K562 (cell line): ENCODE results near the gene ZNF831. TPM values are rescaled to one million over a fixed set of nuclear protein-coding genes. Genes with fewer than 3 reads are reported as not detected.

Experiments used
- ATAC-seq: fragments of 200-7000 bp; cut with Tn5 transposase; 3 replicates; pipeline ENCODE4 v1.9.1; 2020; ENCODE audit warnings: moderate library complexity
- BruUV-seq: library from RNA; stranded (reverse); fragments of 400-500 nt; replicated peaks from 2 replicates; lab custom pipeline; 2021; lab: Mats Ljungman, UMichigan
- CTCF ChIA-PET: fragments of 300-600 bp; formaldehyde crosslinking; extraction: SDS; loops from one replicate; lab custom pipeline; 2021; ENCODE audit warnings: low intra/inter-chr PET ratio; lab: Yijun Ruan, JAX
- POLR2A ChIA-PET: fragments of 300-600, 350-650 bp; sonication (Branson Sonifier 250); formaldehyde crosslinking; extraction: SDS; loops from one replicate; lab custom pipeline; 2021; ENCODE audit warnings: antibody characterized with exemption, inconsistent platforms; lab: Yijun Ruan, JAX
- DNase-seq, 4 experiments: peaks; one replicate each; pipeline versions ENCODE4 v3.0.0 to v3.0.0-alpha.2; 2011 to 2018; ENCODE audit warnings: low spot score in 3 of 4, mixed read lengths in 3 of 4; ENCODE audit errors: extremely low read depth in 1 of 4
- FAIRE-seq: peaks from 2 replicates; lab custom pipeline; 2011; peaks lifted over from hg19 to GRCh38; lab: Jason Lieb, UNC
- H2AFZ ChIP-seq: 2 replicates; pipeline ENCODE4 v1.6.0; 2011; ENCODE audit warnings: low read depth, low read length, control low read depth, inconsistent platforms
- H3K27ac ChIP-seq: fragments of 200-600 bp; 3 replicates; pipeline ENCODE4 v1.8.0; 2011; ENCODE audit warnings: low read depth, mild to moderate bottlenecking, control low read depth, inconsistent platforms, low read length, moderate library complexity, mixed read lengths; ENCODE audit errors: extremely low read depth
- H3K27me3 ChIP-seq, 2 experiments: fragments of 300-600 bp in 1 of 2; 2 replicates in 1 of 2; 3 replicates in 1 of 2; pipeline versions ENCODE4 v1.6.0 to v1.8.0; 2011; ENCODE audit warnings: inconsistent platforms in 2 of 2, low read length in 2 of 2, mild to moderate bottlenecking in 1 of 2, mixed read lengths in 1 of 2, moderate library complexity in 1 of 2; ENCODE audit not compliant: control insufficient read depth in 2 of 2, insufficient read depth in 2 of 2
- H3K36me3 ChIP-seq: fragments of 300-600 bp; 3 replicates; pipeline ENCODE4 v1.8.0; 2011; ENCODE audit warnings: mild to moderate bottlenecking, low read length, inconsistent platforms; ENCODE audit not compliant: control insufficient read depth, insufficient read depth
- H3K4me1 ChIP-seq, 2 experiments: fragments of 200-600 bp in 1 of 2; replicated peaks in 1 of 2; 2 replicates in 1 of 2; 3 replicates in 1 of 2; pipeline versions ENCODE4 v1.5.1 to v1.8.0; 2011; ENCODE audit warnings: inconsistent platforms in 2 of 2, low read length in 2 of 2, mild to moderate bottlenecking in 1 of 2, mixed read lengths in 1 of 2, moderate library complexity in 1 of 2; ENCODE audit not compliant: control insufficient read depth in 2 of 2, insufficient read depth in 2 of 2
- H3K4me2 ChIP-seq: 2 replicates; pipeline ENCODE4 v1.6.1; 2011; ENCODE audit warnings: low read length, control low read depth, inconsistent platforms, mixed read lengths; ENCODE audit not compliant: insufficient read depth
- H3K4me3 ChIP-seq: fragments of 200-600 bp; sonication (generic), shearing (Covaris generic); 2 replicates; pipeline ENCODE4 v1.5.1; 2016; ENCODE audit warnings: control low read depth, inconsistent platforms
- H3K79me2 ChIP-seq: fragments of 200-600 bp; 3 replicates; pipeline ENCODE4 v1.8.0; 2011; ENCODE audit warnings: low read length, inconsistent platforms; ENCODE audit not compliant: control insufficient read depth, insufficient read depth
- H3K9ac ChIP-seq, 2 experiments: 2 replicates each; pipeline versions ENCODE4 v1.6.0 to v1.6.1; 2011; ENCODE audit warnings: low read depth in 2 of 2, low read length in 2 of 2, control low read depth in 1 of 2, inconsistent platforms in 1 of 2, mild to moderate bottlenecking in 1 of 2, mixed read lengths in 1 of 2; ENCODE audit not compliant: insufficient read depth in 1 of 2
- H3K9me1 ChIP-seq: one replicate; pipeline ENCODE4 v1.6.0; 2011; ENCODE audit warnings: inconsistent platforms, mild to moderate bottlenecking, low read length, moderate library complexity; ENCODE audit not compliant: control insufficient read depth, insufficient read depth
- H3K9me3 ChIP-seq: replicated peaks from 2 replicates; pipeline ENCODE4 v1.5.1; 2011; ENCODE audit warnings: low read depth, low read length, inconsistent platforms; ENCODE audit not compliant: control insufficient read depth, insufficient read depth
- H4K20me1 ChIP-seq: replicated peaks from 2 replicates; pipeline ENCODE4 v1.6.1; 2011; ENCODE audit warnings: low read length, inconsistent platforms, mixed read lengths; ENCODE audit not compliant: control insufficient read depth, insufficient read depth
- CHD1 ChIP-seq: fragments of 200-600 bp; sonication (generic); IDR thresholded peaks from one replicate; pipeline ENCODE4 v1.6.1; 2012; ENCODE audit warnings: mild to moderate bottlenecking, moderate library complexity, low read length, inconsistent platforms
- FUS ChIP-seq: fragments of 200-400 bp; formaldehyde crosslinking; optimal IDR thresholded peaks from 2 replicates; pipeline ENCODE3; 2017; ENCODE audit warnings: low read depth, low read length
- RERE ChIP-seq: sonication (generic); formaldehyde crosslinking; IDR thresholded peaks from 2 replicates; pipeline ENCODE4 v1.8.0; 2023; ENCODE audit warnings: missing genetic modification reagents, mild to moderate bottlenecking, borderline replicate concordance
- SUPT5H ChIP-seq: fragments of 450-650 bp; IDR thresholded peaks from 2 replicates; pipeline ENCODE4 v1.6.1; 2016
- TFE3 ChIP-seq: fragments of 450-650 bp; formaldehyde crosslinking; IDR thresholded peaks from 2 replicates; pipeline ENCODE4 v1.4.0; 2020; ENCODE audit warnings: mild to moderate bottlenecking, mixed read lengths
- WGBS: fragments of 100-300 bp; shearing (Covaris generic); methylation state at CpG from one replicate; pipeline ENCODE4 v1.1.6; 2016; ENCODE audit warnings: low coverage, mixed read lengths; ENCODE audit not compliant: insufficient coverage; ENCODE audit errors: missing lambda C conversion rate; 5-methylcytosine and 5-hydroxymethylcytosine counted together
- in situ Hi-C: fragments of 300-500 bp; cut with MboI; formaldehyde crosslinking; loops from 4 replicates; pipeline ENCODE4 v1.15.0; 2018; ENCODE audit warnings: inconsistent platforms, mixed read lengths
- intact Hi-C: fragments of 100-400 bp; cut with micrococcal nuclease; formaldehyde crosslinking; loops from 2 replicates; pipeline ENCODE4 v1.14.2; 2022
- polyA plus RNA-seq, 8 experiments: library from polyadenylated mRNA; depleted of rRNA in 4 of 8; stranded (reverse) in 5 of 8; unstranded in 3 of 8; fragments of >200 nt; fragmentation: Nextera tagmentation in 2 of 8; fragmentation: Illumina TruSeq in 1 of 8; extraction: Ambion mirVana in 2 of 8; extraction: Trizol in 1 of 8; gene quantifications; 2 replicates each; pipeline versions ENCODE4 v1.2.1 to v1.2.3, GENCODE V29; 2011 to 2014; ENCODE audit warnings: inconsistent platforms in 1 of 8, missing spikeins in 1 of 8
- total RNA-seq, 7 experiments: library from RNA; depleted of rRNA in 6 of 7; stranded (reverse); fragments of >200 nt in 6 of 7; fragmentation: Illumina TruSeq in 2 of 7; extraction: Trizol in 2 of 7; gene quantifications; 2 replicates each; pipeline versions ENCODE4 v1.2.1 to v1.2.3, GENCODE V29; 2011 to 2021; ENCODE audit warnings: low replicate concordance in 1 of 7

ZNF831 gene
- total and polyA plus RNA-seq, 9 of the 15 experiments (the other 6 are each of a cell fraction or from before 2014, with no cell fraction given) = not detected

DNA sequence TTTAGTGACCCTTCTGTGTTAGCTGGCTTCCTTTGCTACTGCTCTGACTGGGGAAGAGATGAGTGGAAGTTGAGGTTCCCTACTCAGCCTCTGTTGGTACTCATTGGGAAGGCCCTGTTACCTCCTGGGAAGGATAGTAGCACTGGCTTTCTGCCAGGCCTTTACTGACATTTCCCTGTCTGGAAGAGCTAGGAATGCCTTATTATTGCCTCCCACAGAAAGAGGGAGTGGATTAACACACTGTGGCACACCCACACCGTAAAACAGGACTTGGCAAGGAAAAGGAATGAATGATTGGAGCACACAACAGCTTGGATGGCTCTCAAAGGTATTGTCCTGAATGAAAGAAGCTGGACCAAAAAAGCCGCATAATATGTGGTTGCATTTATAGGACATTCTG is 12.2 kb downstream of the ZNF831 start:
- in situ Hi-C loops (no loop called here), intact Hi-C loops (no loop called here)
- no TSS peak for BruUV-seq
- Histone ChIP-seq H3K27me3 (peaks cover 6 to 11% of the 10 kb centered on the region in 2 experiments; a peak in 3 of 5 replicates), H3K27ac (no peak overlapping the region), H4K20me1 (no peaks in the 10 kb centered on the region), H3K4me3 (no peak overlapping the region), H3K4me2 (no peak overlapping the region), H3K79me2 (no peaks in the 10 kb centered on the region), H3K4me1 (no peaks in the 10 kb centered on the region), H2AFZ (no peak overlapping the region), H3K9ac (no peak overlapping the region), H3K9me3 (no peaks in the 10 kb centered on the region)
- DNase-seq (no peak), FAIRE-seq (no peak)
- WGBS = 4% methylated on average over 2 of the region's 2 CpGs
- ChIA-PET POLR2A (no interaction called here), CTCF (no interaction called here)
- no peak for TF ChIP-seq SUPT5H
- no peak for TF ChIP-seq CHD1
- TF ChIP-seq FUS = no peak
- no peak for TF ChIP-seq TFE3 (CRISPR knock-in tag)
- no peak for TF ChIP-seq RERE (CRISPR knock-in tag)
- TF ChIP-seq, all 486 proteins: peak for 0
- ATAC-seq = no peak
- Histone ChIP-seq H3K9me1 (no peaks in the 10 kb centered on the region), H3K36me3 (no peaks in the 10 kb centered on the region)
